NCI-H2196 treated with DMSO at 0.1 percent for 48 hours (cell line): ENCODE results near the gene FGFR2.
"Not testable (repeated sequence)": the region's sequence is repeated elsewhere in the genome, so short reads cannot be mapped to it uniquely, and the experiment has no call there.

Experiments
- DNase-seq: peaks from one replicate; lab custom pipeline; 2025; ENCODE audit not compliant: unreplicated experiment; lab: John Stamatoyannopoulos, UW

FGFR2 gene

GRCh38 chr10:121556918-121557573 lies 41.2 kb downstream of the FGFR2 start:
- no peak for DNase-seq

- no peak for DNase-seq
Observed at GRCh38 chr10:121556455-121556854, 41.8 kb downstream of the FGFR2 start.

GRCh38 chr10:121554916-121555315 lies 43.3 kb downstream of the FGFR2 start:
- not testable (repeated sequence) for DNase-seq

GRCh38 chr10:121553511-121554264 lies 44.6 kb downstream of the FGFR2 start:
- no peak for DNase-seq

GRCh38 chr10:121552746-121553145 lies 45.5 kb downstream of the FGFR2 start:
- no peak for DNase-seq

GRCh38 chr10:121551210-121551885 lies 46.9 kb downstream of the FGFR2 start:
- no peak for DNase-seq

- DNase-seq = no peak
Observed at GRCh38 chr10:121544301-121544869, 53.9 kb downstream of the FGFR2 start.

- DNase-seq = no peak
Observed at GRCh38 chr10:121543545-121543944, 54.7 kb downstream of the FGFR2 start.

GRCh38 chr10:121541450-121542120 lies 56.7 kb downstream of the FGFR2 start:
- DNase-seq = no peak

- DNase-seq = no peak
Observed at GRCh38 chr10:121540732-121541395, 57.4 kb downstream of the FGFR2 start.

GRCh38 chr10:121539786-121540185 lies 58.5 kb downstream of the FGFR2 start:
- no peak for DNase-seq

GRCh38 chr10:121536310-121536913 lies 61.8 kb downstream of the FGFR2 start:
- DNase-seq = no peak

- DNase-seq = no peak
Observed at GRCh38 chr10:121535381-121535780, 62.9 kb downstream of the FGFR2 start.

- DNase-seq = no peak
Observed at GRCh38 chr10:121532292-121532864, 65.9 kb downstream of the FGFR2 start.

- DNase-seq = no peak
Observed at GRCh38 chr10:121531830-121532178, 66.4 kb downstream of the FGFR2 start.

- no peak for DNase-seq
Observed at GRCh38 chr10:121531076-121531829, 67.0 kb downstream of the FGFR2 start.

GRCh38 chr10:121530481-121531075 lies 67.7 kb downstream of the FGFR2 start:
- no peak for DNase-seq

GRCh38 chr10:121527690-121528089 lies 70.6 kb downstream of the FGFR2 start:
- no peak for DNase-seq

- DNase-seq = no peak
Observed at GRCh38 chr10:121526801-121527221, 71.4 kb downstream of the FGFR2 start.
